Vagina (tissue), 2 donors: Measurements from ENCODE around the gene PPP2CA. TPM values are rescaled to one million over a fixed set of nuclear protein-coding genes. Genes with fewer than 3 reads are reported as not detected.

ENCODE experiments used
- DNase-seq, 2 donors: peaks; one replicate each; pipeline ENCODE4 v3.0.0-alpha.2; 2017; ENCODE audit errors: extremely low spot score in 2 of 2
- H3K27ac ChIP-seq: fragments of 200-600 bp; sonication (generic); one replicate; pipeline ENCODE4 v1.5.1; 2019
- H3K27me3 ChIP-seq: fragments of 200-600 bp; sonication (generic); one replicate; pipeline ENCODE4 v1.5.1; 2019
- H3K36me3 ChIP-seq, 2 donors: fragments of 200-600 bp; sonication (generic); one replicate each; pipeline ENCODE4 v1.5.1; 2017 to 2019
- H3K4me1 ChIP-seq: fragments of 200-600 bp; sonication (generic); one replicate; pipeline ENCODE4 v1.5.1; 2019
- H3K4me3 ChIP-seq, 2 donors: fragments of 200-600 bp; sonication (generic); 1 replicate in 1 of 2; 2 replicates in 1 of 2; pipeline ENCODE4 v1.5.1; 2016 to 2019
- H3K9me3 ChIP-seq: fragments of 200-600 bp; sonication (generic); one replicate; pipeline ENCODE4 v1.5.1; 2019
- POLR2A ChIP-seq, 2 donors: fragments of 450-650 bp; IDR thresholded peaks; one replicate each; pipeline ENCODE4 v1.6.1; 2017; ENCODE audit warnings: antibody characterized with exemption in 2 of 2, mild to moderate bottlenecking in 2 of 2, moderate library complexity in 2 of 2
- POLR2AphosphoS5 ChIP-seq, 2 donors: sonication (generic); formaldehyde crosslinking; IDR thresholded peaks; one replicate each; pipeline ENCODE4 v1.9.0; 2017; ENCODE audit warnings: antibody characterized with exemption in 2 of 2, mild to moderate bottlenecking in 2 of 2, low read depth in 1 of 2; ENCODE audit not compliant: insufficient read depth in 1 of 2
- intact Hi-C: fragments of 100-400 bp; cut with DNase I; formaldehyde crosslinking; loops from one replicate; pipeline ENCODE4 v1.15.1; 2023
- total RNA-seq: library from RNA; depleted of rRNA; stranded (reverse); fragments of >200 nt; gene quantifications from one replicate; pipeline ENCODE4 v1.2.3, GENCODE V29; 2016
- TF ChIP-seq, protein P1 (sequence below), 3 experiments: fragments of 450-650 bp in 2 of 3; fragments of 200-600 bp in 1 of 3; sonication (generic) in 1 of 3; IDR thresholded peaks; one replicate each; pipeline ENCODE4 v1.5.1; 2017 to 2019; ENCODE audit warnings: antibody characterized with exemption in 3 of 3, mild to moderate bottlenecking in 2 of 3, moderate library complexity in 2 of 3

Gene PPP2CA
- total RNA-seq, 1 donor from 2014 or later = 56.2 TPM

DNA sequence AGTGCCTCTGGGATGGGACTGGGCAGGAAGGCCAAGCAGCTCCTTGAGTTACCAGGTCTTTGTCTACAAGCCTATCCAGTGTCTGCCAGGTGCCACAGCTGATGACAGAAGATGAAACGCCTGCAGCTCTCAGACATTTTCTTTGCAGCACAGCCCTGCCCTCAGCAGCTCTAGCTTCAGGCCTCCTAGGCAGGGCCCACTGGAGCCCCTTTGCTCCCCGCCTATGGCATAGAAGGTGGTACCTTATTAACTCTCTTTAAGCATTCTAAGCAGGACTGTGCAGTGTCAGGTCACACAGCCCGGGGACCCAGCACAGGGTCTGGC is 47.8 kb downstream of the PPP2CA start:
- TF ChIP-seq POLR2A (IDR thresholded peaks at IDR 0.05) (no peak), POLR2AphosphoS5 (IDR thresholded peaks at IDR 0.05; ENCODE audit: insufficient read depth in 1 of 2, low read depth in 1 of 2) (peak in 1 of 2 donors; percentile 1)
- TF ChIP-seq, protein P1, sequence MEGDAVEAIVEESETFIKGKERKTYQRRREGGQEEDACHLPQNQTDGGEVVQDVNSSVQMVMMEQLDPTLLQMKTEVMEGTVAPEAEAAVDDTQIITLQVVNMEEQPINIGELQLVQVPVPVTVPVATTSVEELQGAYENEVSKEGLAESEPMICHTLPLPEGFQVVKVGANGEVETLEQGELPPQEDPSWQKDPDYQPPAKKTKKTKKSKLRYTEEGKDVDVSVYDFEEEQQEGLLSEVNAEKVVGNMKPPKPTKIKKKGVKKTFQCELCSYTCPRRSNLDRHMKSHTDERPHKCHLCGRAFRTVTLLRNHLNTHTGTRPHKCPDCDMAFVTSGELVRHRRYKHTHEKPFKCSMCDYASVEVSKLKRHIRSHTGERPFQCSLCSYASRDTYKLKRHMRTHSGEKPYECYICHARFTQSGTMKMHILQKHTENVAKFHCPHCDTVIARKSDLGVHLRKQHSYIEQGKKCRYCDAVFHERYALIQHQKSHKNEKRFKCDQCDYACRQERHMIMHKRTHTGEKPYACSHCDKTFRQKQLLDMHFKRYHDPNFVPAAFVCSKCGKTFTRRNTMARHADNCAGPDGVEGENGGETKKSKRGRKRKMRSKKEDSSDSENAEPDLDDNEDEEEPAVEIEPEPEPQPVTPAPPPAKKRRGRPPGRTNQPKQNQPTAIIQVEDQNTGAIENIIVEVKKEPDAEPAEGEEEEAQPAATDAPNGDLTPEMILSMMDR (IDR thresholded peaks at IDR 0.05) = no peak
- peak overlapping the region; percentile 99 for H3K27ac ChIP-seq
- H3K9me3 ChIP-seq = no peaks in the 10 kb centered on the region
- H3K4me1 ChIP-seq = peaks cover 40% of the 10 kb centered on the region
- H3K27me3 ChIP-seq = no peaks in the 10 kb centered on the region
- H3K36me3 ChIP-seq = peaks cover 0 to 5% of the 10 kb centered on the region in 2 donors
- peak overlapping the region; percentile 98 to 99 for H3K4me3 ChIP-seq
- intact Hi-C loops = no loop called here
- DNase-seq = no peak

- Histone ChIP-seq H3K9me3 (no peaks in the 10 kb centered on the region), H3K36me3 (peaks cover 0 to 11% of the 10 kb centered on the region in 2 donors), H3K27ac (peak overlapping the region; percentile 99), H3K4me1 (peaks cover 46% of the 10 kb centered on the region), H3K4me3 (peak overlapping the region; percentile 98 to 99), H3K27me3 (no peaks in the 10 kb centered on the region)
- DNase-seq = no peak
- intact Hi-C loops = loop anchor here (1.0 kb wide), 1 partner anchor 48 kb away; no protein-coding TSS in a partner anchor
- no peak for TF ChIP-seq POLR2A (IDR thresholded peaks at IDR 0.05)
- TF ChIP-seq, protein P1 (IDR thresholded peaks at IDR 0.05) = no peak
- peak; percentile 31 to 62 for TF ChIP-seq POLR2AphosphoS5 (IDR thresholded peaks at IDR 0.05; ENCODE audit: insufficient read depth in 1 of 2, low read depth in 1 of 2)
Observed at GRCh38 chr5:134177369-134178095, 48.3 kb downstream of the PPP2CA start.

GRCh38 chr5:134176511-134177368 is 49.1 kb downstream of the PPP2CA start, which contains the start of gene SKP1:
Gene SKP1, minus strand, starts transcription at chr5:134176950. Its CDS starts 2,928 bp downstream, at chr5:134174022.
- H3K4me1 ChIP-seq = peaks cover 52% of the 10 kb centered on the region
- intact Hi-C loops = loop anchor here (1.0 kb wide), 1 partner anchor 49 kb away; no protein-coding TSS in a partner anchor
- DNase-seq = no peak
- no peaks in the 10 kb centered on the region for H3K27me3 ChIP-seq
- TF ChIP-seq POLR2A (IDR thresholded peaks at IDR 0.05) (peak in 1 of 2 donors; percentile 95), POLR2AphosphoS5 (IDR thresholded peaks at IDR 0.05; ENCODE audit: insufficient read depth in 1 of 2, low read depth in 1 of 2) (peak in 1 of 2 donors; percentile 97)
- TF ChIP-seq, protein P1 (IDR thresholded peaks at IDR 0.05) = no peak
- H3K4me3 ChIP-seq = peak within 1 kb of the TSS; percentile 98 to 99
- peaks cover 0 to 19% of the 10 kb centered on the region in 2 donors for H3K36me3 ChIP-seq
- no peaks in the 10 kb centered on the region for H3K9me3 ChIP-seq
- peak within 1 kb of the TSS; percentile 99 for H3K27ac ChIP-seq

DNA sequence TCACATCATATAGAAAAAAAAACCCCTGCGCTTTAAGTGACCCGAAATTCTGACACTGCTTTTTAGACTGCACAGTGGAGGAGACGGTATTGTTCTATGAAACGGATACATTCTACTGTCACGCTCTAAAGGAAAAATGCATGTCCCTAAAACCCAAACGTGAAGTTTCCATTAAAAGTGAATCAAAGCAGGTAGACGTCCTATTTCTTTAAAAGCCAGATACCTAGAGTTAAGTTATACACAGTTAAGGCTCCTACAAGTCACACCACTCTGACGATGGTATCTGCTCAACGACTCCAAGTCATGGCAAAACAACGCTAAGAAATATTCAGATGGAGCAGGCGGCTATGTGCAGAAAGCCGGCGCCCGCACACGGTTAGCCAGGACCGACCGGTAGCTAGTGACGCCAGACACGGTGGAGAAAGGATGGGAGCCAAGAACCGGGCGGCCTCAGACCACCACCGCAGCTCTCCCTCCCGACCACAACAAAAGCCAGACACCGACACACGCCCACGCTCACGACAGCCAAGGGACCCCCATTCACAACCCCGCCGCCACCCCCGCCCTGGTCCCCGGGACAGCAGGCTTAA is 49.9 kb downstream of the PPP2CA start:
- Histone ChIP-seq H3K27me3 (no peaks in the 10 kb centered on the region), H3K27ac (peak overlapping the region; percentile 99), H3K9me3 (no peaks in the 10 kb centered on the region), H3K4me1 (peaks cover 60% of the 10 kb centered on the region), H3K36me3 (peaks cover 0 to 26% of the 10 kb centered on the region in 2 donors), H3K4me3 (peak overlapping the region; percentile 98 to 99)
- intact Hi-C loops = no loop called here
- no peak for DNase-seq
- TF ChIP-seq, protein P1 (IDR thresholded peaks at IDR 0.05) = no peak
- TF ChIP-seq POLR2A (IDR thresholded peaks at IDR 0.05) = no peak
- no peak for TF ChIP-seq POLR2AphosphoS5 (IDR thresholded peaks at IDR 0.05; ENCODE audit: insufficient read depth in 1 of 2, low read depth in 1 of 2)
